HL-60 (cell line): ENCODE measurements around the gene TAT.

Source experiments
- CTCF ChIP-seq: IDR thresholded peaks from one replicate; pipeline ENCODE4 v1.5.1; 2011; ENCODE audit warnings: low read length, control low read depth, inconsistent platforms; ENCODE audit not compliant: insufficient read depth
- POLR2AphosphoS5 ChIP-seq: IDR thresholded peaks from 2 replicates; pipeline ENCODE4 v1.6.1; 2012; ENCODE audit warnings: low read depth
- REST ChIP-seq: IDR thresholded peaks from 2 replicates; pipeline ENCODE4 v1.6.1; 2012; ENCODE audit warnings: low read depth; ENCODE audit not compliant: insufficient replicate concordance
- SPI1 ChIP-seq: IDR thresholded peaks from 2 replicates; pipeline ENCODE4 v1.6.1; 2012; ENCODE audit warnings: low read depth, mild to moderate bottlenecking, borderline replicate concordance

- TF ChIP-seq SPI1, result no peak
- TF ChIP-seq POLR2AphosphoS5, result no peak
- TF ChIP-seq CTCF, result no peak
- TF ChIP-seq REST, result no peak
Measured at GRCh38 chr16:71622088-71622487, 45.2 kb upstream of the TAT start.
